GM19023 (cell line): Measurements from ENCODE around the gene TSR3.

Experiments
- ATAC-seq: cut with Tn5 transposase; IDR thresholded peaks from one replicate; pipeline ENCODE4 v1.9.1; 2021; ENCODE audit warnings: mild to moderate bottlenecking, moderate library complexity; ENCODE audit not compliant: unreplicated experiment

The TSR3 gene

DNA sequence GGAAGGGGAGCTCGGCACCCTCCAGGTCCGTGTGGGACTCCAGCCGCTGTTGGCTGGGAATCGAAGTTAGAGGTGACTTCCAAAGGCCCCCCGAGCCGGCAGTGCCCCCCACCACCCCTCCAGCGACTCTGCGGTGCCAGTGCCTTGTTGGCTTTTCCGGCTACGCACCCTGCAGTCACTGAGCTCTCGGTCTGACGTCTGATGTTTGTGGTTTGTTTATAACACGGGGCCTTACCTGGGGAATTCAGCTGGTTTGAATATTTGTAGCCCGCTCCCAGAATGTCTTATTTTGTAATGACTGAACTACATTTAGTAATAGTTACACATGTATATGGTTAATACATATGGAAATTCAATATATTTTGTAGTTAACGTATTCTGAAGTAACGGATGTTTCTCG is 25.3 kb downstream of the TSR3 start:
- no peak for ATAC-seq

DNA sequence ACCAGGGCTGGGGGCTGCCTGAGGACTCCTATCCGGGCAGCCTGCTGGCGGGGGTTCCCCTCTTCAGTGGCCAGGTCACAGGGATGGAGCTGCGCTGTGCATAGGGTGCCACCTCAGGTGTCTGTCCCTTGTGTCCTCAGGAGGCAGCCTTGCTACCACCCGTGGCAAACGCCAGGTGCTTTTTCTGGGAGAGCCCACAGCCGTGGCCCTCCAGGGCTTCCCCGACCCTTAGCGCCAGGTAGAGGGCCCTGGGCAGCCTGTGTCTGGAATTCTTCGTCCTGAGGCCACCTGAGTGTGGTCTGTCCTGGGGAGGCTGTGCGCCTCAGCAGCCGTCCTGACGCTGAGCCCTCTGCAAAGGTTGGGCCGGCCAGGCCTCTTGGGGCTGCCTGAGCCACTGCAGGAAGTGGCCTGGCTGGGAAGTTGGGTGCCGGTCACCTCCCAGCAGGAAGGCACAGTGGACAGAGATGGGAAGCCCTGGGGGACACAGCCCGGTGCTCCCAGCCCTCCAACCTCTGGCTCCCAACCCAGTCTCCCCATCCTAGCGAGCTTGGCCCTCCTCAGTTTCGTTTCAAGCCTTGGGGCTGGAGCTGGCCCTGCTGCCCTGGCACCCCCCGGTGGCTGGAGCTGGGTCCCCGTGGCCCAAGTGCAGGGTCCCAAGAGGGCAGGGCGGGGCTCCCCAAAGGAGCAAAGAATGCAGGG is 25.9 kb downstream of the TSR3 start:
- no peak for ATAC-seq

DNA sequence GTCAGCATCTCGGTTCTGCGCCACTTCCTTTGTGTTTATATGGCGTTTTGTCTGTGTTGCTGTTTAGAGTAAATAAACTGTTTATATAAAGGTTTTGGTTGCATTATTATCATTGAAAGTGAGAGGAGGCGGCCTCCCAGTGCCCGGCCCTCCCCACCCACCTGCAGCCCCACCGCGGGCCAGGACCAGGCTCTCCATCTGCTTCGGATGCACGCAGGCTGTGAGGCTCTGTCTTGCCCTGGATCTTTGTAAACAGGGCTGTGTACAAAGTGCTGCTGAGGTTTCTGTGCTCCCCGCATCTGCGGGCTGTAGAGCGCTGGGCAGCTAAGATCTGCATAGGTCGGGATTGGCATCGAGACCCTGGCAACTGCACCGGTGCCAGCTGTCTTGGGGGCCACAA is 26.4 kb downstream of the TSR3 start:
- no peak for ATAC-seq

DNA sequence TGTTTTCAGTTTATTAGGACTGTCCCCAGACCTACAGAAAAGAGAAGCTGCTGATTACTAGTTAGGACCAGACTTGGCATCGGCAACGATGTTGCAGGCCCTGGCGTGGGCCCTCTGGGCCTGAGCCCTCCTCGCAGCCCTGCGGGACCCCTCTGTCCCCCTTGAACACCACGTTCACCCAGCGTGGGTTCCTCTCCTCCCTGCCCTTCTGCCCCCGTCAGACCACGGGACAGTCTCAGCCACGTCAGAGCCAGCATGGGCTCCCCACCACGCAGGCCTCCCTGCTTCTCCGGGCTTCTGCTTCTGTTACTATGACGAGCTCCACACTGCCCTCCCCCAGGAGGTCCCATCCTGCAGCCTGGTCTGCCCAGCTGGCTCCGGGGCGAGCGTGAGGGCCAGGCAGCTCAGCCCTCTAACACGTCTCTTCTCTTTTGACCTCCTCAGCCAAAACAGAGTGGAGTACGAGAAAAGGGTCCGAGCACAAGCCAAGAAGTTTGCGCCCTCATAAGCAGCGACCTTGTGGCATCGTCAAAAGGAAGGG is 27.3 kb downstream of the TSR3 start:
- no peak for ATAC-seq

DNA sequence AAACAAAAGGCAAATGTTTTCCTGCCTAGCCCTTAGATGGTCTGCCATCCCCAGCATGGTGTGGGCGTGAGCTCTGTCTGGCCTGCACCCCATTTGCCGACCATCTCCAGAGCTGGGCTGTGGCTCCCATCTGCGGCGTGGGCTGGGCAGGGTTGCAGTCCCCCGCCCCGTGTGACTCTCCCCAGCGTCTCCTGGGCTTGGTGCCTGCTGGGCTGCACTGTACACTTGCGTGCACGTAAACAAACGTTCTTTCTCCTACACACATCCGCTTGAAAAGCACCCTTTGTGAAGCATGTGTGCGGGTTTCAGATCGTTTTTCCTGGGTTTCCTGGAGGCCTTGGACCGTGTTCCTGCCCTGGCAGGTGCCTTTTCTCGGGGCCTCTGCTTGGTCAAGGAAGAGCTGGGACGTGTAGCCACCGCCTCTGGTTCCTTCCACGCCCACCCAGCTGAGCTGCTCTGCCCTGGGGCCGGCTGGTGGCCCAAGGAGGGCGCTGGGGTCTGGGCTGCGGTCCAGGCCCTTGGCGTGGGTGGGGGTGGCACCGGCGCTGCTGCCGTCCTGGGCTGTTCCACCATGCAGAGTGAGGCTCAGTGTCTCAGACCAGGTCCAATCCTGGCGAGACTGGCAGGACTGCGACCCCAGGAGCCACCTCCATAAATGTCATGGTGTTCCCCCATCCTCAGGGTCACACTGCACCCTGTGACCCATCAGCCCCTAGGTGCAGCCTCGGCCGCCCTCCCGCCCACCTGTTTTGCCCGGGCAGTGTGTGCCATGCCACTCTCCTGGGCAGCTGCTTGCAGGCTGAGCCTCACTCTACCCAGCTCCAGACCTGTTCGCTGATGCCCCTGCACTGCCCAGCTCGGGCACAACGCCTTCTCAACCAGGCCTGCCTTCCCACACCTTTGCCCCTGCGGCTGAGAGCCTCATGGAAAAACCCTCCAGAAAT is 28.1 kb downstream of the TSR3 start:
- ATAC-seq: no peak

DNA sequence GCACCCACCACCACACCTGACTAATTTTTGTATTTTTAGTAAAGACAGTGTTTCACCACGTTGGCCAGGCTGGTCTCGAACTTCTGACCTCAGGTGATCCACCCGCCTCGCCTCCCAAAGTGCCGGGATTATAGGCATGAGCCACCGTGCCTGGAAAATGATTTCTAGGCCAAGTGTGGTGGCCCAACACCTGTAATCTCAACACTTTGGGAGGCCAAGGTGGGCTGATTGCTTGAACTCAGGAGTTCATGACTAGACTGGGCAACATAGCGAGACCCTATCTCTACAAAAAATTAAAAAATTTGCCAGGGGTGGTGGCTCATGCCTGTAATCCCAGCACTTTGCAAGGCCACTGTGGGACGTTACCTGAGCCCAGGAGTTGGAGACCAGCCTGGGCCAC is 29.3 kb downstream of the TSR3 start:
- no peak for ATAC-seq

DNA sequence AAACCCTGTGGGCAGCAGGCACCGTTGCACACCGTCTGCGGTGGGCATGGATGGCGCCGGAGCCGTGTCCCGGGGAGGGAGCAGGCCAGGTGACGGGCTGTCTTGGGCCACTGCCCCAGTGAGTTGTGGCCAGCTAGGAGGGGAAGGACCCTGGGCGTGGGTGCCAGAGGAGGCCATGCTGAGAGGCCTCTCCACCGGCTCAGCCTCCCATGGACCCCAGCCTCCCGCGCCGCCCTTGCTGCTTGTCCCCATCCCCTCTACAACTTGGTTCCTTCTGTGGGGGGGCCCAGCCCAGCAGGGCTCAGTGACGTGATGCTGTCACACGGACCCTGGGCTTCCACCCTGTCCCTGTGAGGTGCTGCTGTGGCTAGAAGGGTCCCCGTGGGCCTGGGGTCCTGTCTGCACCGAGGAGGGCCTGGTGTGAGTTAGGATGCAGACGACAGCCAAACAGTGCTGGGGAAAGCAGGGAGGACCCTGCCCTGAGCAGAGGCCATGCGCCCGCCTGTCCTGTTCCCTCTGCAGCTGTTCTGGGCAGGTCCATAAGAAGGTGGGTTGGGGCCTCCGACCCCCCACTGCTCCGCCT is 30.9 kb downstream of the TSR3 start:
- no peak for ATAC-seq

DNA sequence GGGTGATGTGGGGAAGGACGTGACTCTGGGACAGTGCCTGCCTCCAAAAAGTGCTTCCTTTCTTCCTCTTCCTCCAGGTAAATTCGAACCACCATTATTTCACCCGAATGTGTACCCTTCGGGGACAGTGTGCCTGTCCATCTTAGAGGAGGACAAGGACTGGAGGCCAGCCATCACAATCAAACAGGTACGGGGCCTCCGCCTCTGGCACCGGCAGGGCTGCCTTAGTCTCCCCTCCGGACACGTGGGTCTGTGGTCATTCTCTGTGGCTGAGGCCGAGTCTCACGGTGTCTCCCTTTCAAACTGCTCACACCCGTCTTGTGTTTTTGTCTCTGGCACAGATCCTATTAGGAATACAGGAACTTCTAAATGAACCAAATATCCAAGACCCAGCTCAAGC is 31.6 kb downstream of the TSR3 start:
- no peak for ATAC-seq

DNA sequence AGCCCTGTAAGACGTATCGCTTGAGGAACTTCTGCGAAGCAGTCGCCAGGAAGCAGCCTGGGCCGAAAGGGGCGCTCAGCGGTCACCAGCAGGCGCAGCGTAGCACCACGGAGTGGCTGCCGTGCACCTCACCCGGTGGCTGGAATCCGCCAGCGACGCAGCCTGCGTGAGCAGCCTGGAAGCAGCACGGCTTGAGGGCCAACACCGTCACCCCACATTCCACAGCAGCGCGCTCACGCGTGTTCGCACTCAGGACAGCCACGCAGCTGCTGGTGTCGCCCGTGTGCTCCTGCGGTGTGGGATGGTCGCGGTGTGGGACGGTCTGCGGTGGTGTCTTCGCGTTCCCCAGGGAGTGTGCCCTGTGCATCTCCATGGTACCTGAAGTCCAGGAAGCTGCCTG is 32.6 kb downstream of the TSR3 start:
- ATAC-seq: no peak

DNA sequence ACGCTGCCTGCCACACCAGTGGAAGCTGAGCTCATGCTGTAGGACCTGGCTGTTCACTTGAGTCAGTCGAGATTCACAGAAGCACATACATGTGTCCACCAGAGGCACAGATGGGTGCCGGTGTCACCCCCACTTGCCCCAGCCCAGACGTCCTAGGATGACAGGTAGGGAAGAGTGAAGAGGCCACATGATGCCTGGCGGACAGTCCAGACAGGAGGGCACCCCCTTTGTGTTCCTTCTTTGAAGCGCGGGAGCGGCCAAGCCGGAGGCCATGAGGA is 33.5 kb downstream of the TSR3 start:
- ATAC-seq: no peak

DNA sequence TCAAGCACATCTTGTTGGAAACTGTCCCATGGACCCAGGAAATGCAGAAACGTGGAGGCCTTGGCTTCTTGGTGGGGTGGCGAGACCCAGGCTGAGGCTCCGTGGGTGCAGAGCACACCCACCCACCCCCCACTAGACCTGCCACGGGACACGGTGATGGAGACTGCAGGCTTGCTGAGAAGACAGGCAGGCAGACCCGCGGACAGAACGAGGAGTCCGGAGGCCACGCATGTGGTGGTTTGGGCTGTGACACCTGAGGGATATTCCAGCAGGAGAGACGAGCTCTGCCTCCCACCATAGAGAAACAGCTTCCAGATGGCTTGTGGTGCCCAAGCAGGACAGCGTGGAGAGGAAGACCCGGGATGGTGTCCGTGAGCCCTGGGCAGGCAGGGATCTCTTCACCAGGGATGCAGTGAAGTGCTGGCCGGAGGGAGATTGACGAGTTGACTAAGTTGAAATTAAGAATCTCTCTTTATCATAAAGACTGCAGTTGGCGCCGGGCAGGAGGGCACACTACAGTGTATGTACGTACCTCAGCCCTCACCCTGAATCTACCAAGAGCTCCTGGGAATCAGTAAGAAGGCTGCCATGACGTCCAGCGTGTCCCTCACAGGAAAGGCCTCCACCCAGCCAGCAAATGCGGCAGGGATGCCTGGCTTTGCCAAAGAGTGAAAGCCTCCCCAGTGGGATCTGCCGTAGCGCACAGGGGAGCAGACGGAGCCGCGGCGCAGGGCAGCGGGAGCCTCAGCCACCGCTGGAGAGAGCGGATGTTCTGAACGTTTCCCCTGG is 34.0 kb downstream of the TSR3 start:
- no peak for ATAC-seq

DNA sequence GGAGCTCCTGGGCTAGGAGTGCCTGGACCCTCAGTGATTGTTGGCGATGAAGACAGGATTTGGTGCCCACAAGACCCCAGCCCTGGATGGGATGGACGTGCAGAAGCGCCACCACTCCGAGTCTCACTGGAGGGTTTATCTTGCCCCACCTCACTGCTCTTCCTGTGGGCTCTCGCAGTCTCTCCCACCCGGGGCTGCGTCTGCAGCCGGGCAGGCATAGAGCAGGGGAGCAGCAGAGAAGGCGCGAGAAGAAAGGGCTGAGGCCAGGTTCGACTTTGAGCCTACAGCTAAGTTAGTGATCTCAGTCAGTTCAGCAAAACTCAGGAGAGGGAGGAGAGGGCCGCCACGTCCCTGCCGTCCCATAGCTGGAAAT is 35.7 kb downstream of the TSR3 start:
- ATAC-seq: no peak

DNA sequence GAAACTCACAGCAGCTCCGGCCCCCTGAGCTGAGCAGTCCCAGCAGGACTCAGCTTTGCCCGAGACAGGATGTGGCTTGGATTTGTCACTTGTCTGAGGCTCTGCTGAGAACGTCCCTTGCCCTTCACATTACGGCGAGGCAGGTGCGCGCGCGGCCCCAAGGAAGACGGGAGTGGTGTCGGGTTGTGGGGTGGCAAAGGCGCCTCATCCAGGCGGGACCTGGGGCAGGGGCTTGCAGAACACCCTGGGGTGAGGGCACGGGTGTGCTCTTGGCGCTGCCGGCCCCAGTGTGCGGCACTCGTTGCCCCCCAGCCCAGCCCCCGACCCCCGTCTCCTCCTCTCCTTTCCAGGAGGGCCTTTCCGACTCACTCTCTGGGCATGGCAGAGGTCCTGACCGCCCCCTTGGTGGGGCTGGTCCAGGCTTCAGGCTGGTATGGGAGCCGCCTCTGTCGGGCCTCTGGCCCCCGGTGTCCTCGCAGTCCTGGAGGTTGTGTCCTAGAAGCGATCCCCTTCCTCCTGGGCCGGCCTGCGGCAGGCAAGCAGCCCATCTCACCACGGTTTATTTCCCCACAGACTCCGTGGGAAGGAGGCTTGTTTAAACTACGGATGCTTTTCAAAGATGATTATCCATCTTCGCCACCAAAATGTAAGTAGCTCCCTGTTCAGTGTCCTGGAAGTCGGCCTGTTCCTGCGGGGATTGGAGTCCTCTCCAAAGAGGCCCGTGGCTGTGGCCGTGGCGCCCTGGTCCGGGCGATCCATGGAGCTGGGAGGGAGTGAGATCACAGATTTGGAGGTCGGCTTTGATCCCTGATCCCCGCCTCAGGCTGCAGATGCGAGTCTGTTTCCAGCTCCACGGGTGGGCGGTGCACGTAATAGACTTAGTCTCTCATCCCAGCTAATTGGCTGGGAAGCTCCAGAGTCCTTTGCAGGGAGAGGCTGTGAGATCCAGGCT is 36.3 kb downstream of the TSR3 start:
- ATAC-seq: no peak

DNA sequence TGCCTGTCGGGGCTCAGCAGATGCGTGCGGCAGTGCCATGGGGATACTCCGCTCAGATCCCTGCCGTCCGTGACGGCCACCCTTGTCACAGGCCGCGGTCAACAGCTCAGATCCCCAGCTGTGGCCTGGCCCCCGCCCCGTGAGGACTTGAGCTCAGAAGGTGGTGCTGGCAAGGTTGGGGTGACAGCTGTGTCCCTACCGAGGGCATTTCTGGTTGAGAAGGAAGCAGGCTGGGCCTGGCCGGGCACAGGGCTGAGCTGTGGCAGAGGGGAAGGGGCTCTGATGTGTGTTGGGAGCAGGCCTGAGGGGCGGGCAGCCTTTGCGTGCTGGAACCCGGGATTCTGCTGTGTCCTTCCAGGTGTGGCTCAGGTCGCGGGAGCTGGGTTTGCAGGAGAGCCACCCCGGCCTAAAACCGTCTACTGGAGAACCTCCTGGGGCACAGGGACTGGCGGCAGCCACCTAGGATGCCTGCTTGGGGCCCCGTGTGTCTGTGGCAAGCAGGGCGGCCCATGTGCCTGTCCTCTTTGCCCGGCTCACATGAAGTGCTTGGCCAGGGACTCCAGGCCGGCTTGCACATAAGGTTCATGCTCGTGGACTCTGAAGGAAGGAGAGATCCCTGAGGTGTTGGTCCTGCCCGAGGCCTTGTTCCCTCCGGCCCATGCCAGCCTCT is 37.1 kb downstream of the TSR3 start:
- no peak for ATAC-seq

DNA sequence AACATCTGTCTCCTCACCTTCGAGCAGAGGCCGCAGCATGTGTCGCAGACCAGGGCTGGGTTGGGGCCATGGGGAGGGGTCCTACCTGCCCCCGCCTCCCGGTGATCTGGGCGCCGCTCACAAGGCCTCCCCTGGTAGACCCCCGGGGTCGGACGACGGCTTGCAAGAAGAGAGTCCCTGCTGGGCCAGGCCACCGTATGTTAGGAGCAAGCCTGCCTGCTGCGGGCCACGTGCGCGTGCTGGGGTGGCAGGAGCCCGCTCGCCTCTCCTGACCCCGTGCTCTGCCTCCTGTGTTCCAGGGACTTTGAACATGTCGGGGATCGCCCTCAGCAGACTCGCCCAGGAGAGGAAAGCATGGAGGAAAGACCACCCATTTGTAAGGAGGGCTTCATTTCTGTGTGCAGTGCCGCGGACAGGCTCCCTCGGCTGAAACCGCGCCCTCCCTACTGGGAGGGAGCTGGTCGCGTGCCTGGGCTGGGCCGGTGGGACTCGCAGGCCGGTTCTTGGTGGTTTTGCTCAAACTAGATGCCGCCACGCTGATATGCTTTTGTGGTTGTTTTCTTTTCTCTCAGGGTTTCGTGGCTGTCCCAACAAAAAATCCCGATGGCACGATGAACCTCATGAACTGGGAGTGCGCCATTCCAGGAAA is 37.8 kb downstream of the TSR3 start:
- no peak for ATAC-seq

DNA sequence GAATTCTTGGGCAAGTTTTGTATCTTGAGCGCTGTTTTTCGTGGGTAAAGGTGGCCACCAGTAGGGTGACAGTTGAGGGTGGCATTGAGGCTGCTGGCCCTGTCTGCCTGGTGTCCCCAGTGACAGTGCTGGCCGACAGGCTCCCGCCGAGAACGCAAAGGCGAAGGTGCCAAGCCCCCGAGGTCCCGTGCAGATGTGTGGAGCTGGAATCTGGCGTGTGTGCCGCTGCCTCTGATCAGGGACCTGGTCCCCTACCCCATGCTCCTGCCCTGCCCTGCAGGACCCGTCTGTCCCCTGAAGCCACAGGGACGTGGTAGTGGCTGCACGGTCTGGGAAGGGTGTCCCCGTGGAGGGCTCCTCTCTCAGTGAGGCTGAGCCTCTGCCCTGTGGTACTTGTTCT is 38.8 kb downstream of the TSR3 start:
- no peak for ATAC-seq

DNA sequence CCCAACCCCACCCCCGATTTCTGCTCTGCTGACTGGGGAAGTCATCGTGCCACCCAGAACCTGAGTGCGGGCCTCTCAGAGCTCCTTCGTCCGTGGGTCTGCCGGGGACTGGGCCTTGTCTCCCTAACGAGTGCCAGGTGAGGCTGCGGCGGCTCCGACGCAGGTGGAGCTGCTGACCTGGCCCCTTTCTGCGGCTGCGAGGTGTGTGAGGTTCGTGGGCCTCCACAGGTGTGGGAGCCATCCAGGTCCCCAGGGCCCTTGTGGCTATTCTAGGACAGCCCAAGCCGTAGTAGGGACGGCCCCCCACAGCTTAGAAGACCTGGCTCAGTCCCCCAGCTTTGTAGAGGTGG is 39.2 kb downstream of the TSR3 start:
- ATAC-seq: no peak

DNA sequence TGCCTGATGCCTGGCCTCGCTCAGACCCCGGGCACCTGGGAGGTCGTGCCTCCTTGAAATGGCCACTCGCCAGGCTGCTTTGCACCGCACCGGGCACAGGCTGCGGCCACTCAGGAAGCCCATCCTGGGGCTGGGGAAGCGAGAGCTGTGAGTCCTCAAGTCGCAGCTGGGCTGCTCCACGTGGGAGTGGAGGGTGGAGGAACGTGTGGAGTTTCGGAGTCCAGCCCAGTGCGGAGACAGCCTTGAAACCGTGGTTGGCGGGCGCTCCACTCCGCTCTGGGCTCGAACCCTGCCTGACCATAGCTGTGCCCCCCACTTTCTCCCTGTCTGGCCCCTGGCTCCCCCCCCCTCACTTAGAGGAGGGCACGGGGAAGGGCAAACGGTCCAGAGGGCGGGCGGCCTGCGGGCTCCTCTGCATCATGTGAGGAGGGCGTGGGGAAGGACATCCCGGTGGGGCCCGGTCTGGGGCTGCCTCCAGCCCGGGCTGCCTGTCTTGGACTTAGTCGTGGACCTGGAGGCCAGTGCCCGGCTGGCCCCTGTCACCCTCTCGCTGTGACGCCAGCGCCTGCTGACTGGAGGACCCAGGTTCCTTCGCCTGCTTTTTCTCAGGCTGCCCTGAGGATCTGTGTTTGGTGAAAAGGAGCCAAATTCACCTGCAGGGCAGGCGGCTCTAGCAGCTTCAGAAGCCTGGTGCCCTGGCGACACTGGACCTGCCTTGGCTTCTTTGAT is 39.8 kb downstream of the TSR3 start:
- no peak for ATAC-seq
